ENCODE measurements around the gene TMEM41A.
A peak's percentile ranks its signal among the peaks of the same experiment; 100 is the strongest.
"Not testable (repeated sequence)": the region's sequence is repeated elsewhere in the genome, so short reads cannot be mapped to it uniquely, and the experiment has no call there.

Gene TMEM41A

GRCh38 chr3:185486394-185486793, 12.4 kb downstream of the TMEM41A start:
- DNase-seq = no peak

- no peak for DNase-seq
These were observed 14.5 kb downstream of the TMEM41A start for GRCh38 chr3:185484296-185484695.

GRCh38 chr3:185479373-185479945, 19.4 kb downstream of the TMEM41A start:
- DNase-seq = peak; percentile 49

GRCh38 chr3:185477316-185477715, 21.5 kb downstream of the TMEM41A start:
- no peak for DNase-seq

- not testable (repeated sequence) for DNase-seq
These were observed 23.9 kb downstream of the TMEM41A start for GRCh38 chr3:185474922-185475321.

GRCh38 chr3:185473290-185473815, 25.5 kb downstream of the TMEM41A start:
- no peak for DNase-seq

- no peak for DNase-seq
These were observed 28.5 kb downstream of the TMEM41A start for GRCh38 chr3:185470323-185470722.

GRCh38 chr3:185469542-185469941, 29.3 kb downstream of the TMEM41A start:
- DNase-seq = no peak

- not testable (repeated sequence) for DNase-seq
These were observed 32.7 kb downstream of the TMEM41A start for GRCh38 chr3:185466123-185466522.

- DNase-seq = no peak
These were observed 33.4 kb downstream of the TMEM41A start for GRCh38 chr3:185465471-185465870.

- peak; percentile 17 for DNase-seq
These were observed 38.0 kb downstream of the TMEM41A start for GRCh38 chr3:185460719-185461350.

- DNase-seq = no peak
These were observed 38.5 kb downstream of the TMEM41A start for GRCh38 chr3:185460309-185460708.

GRCh38 chr3:185457376-185457775, 41.5 kb downstream of the TMEM41A start:
- no peak for DNase-seq

- not testable (repeated sequence) for DNase-seq
These were observed 47.4 kb downstream of the TMEM41A start for GRCh38 chr3:185451432-185451831.

- no peak for DNase-seq
These were observed 50.7 kb downstream of the TMEM41A start for GRCh38 chr3:185448107-185448506.

- no peak for DNase-seq
These were observed 54.5 kb downstream of the TMEM41A start for GRCh38 chr3:185444329-185444728.

GRCh38 chr3:185442031-185442430, 56.8 kb downstream of the TMEM41A start:
- no peak for DNase-seq

GRCh38 chr3:185439745-185440466, 58.9 kb downstream of the TMEM41A start:
- DNase-seq = no peak
